M059J (cell line): ENCODE data around the gene CCDC89. TPM values are rescaled to one million over a fixed set of nuclear protein-coding genes. Genes with fewer than 3 reads are reported as not detected.

Experiments
- DNase-seq: peaks from one replicate; pipeline ENCODE4 v3.0.0-alpha.2; 2012; ENCODE audit warnings: low read depth
- total RNA-seq: library from RNA; depleted of rRNA; stranded (reverse); fragments of >200 nt; shearing (Covaris generic); gene quantifications from 2 replicates; pipeline ENCODE4 v1.2.3, GENCODE V29; 2014; rRNA removed

CCDC89 gene
- 0.37 and 3.0 TPM in 2 replicates for total RNA-seq

DNA sequence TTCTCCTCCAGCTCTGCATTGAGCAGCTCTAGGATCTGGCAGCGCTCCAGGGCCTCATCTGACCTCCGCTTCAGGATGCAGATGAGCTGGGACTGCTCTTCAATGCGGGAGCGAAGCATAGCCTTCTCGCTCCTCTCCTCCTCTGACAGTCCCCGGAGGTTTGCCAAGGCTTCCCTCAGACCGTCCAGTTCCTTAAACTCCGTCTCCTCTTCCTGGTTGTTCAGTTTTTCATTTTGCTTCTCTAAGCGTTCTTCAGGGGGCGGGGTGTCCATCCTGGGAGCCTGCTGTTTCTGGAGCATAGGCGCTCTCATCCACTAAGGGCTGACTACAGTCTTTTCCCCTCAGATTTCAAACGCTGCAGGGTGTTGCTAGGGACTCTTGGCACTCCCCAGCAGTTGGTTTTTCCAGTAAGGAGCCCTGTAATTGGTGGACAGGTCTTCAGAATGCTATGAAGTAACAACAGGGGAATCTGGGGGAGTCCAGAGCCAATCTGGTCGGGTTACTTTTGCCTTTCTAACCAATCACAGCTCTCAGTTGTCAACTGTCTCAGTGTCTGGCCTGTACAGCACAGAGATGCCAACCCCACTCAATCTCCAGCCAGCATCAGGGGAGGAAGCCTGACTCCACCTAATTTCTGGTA, at the start of gene CCDC89:
Gene CCDC89, minus strand, starts transcription at position 376 of the 640 bp plus-strand sequence. Its CDS starts 65 bp downstream, at position 311.
- DNase-seq, result peak; percentile 99

DNA sequence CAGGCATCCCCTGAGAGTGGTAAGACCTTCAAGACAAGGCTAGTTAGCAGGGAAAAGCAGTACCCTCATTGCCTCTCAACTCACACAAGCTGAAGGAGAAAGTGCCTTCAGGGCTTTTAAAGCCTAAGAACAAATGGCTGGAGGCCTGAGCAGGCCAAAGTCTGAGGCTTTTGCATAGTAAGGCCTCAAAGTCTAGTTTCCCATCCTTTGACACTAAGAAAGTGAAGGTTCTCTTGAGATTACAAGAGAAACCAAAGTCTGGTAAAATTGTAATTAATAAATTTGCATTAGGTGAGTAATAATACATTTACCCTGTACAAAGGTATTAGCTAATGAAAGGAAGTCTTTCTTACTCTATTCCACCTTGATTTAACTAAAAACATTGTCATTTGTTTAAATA, 47.0 kb upstream of the CCDC89 start:
- no peak for DNase-seq

DNA sequence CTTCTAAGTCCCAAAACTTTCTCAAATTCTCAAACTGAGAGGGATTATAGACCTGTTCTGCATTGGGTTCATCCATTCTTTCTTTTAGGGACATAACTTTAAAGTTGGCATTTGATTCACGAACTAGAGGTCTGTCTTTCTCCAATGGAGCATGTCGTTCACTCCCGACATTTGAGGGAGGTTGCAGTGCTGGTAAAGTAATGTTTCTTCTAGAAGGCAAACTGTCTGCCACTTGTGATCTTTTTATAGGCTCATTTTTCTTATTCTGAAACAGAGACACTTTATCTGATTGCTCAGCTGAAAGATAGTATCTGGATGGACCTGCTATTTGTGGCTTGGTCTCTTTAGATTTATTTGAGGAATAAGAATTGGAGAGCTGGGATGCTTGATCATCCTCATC, 40.4 kb upstream of the CCDC89 start:
- no peak for DNase-seq

DNA sequence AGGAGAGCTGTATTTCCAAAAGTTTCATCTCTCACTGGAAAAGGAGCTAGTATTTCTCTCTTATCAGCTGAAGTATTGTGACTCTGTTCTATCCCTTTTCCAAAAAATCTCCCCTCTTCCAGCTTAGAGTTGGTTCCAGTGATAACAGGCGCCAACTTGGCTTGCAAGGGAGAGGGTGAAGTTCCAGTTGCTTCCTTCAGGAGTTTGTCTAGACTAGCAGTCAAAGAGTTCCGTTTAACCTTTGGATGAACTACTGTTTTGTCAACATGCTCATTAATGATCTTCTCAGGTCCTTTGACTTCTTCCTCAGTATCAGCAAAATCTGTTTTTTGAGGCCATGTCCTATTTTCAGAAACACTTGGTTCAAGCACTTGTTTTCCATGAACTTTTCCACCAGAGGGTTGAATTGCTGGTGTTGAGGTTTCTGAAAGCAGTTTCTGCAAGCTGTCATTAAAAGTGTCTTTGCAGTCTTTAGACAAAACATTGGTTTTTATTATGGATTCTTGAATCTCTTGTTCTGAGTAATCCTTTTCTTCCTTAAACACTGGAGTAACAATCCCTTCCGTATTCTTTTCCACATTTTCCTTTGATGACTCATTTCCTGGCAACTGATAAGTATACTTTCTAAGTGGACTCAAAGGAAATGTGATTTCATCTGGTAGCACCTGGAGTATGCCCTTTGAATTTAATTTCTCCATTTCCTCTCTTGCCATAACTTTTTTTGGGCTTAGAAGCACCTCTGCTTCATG, 39.7 kb upstream of the CCDC89 start:
- peak; percentile 98 for DNase-seq

DNA sequence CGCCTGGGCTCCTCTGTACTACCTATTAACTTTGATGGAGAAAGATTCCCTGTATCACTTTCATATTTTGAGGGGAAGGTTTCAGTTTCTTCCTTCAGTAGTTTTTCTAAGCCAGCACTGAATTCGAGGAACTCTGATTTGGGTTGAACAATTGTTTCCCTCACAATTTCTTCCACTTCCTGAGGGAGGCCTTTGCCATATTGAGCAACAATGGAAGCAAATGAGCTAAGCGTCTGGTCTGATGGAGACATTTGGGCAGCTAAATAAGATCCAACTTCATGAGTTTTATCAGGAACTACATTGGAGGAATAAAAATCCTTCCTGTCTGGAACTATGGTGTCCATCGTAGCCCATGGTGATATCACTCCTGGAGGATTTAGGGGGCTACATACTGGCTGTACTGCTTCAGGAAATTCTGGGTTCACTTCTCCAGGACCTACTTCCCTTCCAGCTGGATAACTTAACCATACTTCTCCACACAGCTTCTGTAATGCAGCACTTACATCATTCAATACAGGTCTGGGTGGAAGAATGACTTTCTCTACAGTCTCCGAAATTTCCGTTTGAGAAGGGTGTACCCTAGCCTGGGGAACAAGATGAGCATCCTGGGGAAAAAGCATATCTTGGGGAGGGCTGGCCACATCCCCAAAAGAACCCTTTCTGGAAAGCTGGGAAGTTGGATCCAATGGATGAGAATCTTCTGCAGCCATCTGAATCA, 38.9 kb upstream of the CCDC89 start:
- DNase-seq, result no peak

DNA sequence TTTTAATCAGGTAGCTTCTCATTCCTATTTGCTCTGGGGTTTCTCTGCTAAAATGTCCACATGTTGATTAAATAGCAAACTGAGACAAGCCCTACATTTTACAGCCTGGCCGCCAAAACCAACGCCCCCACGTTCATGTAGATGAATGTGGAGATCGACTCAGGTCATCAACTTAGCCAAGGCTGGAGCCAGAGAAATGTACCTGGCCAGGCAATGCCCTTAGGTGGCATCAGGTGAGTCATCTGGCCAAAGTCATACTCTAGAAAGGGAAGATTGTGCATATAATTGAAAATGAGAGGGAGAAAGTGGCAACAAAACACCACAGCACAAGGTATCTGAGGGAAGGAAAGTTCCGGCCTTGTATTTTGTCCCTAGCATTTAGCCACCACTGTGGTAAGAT, 37.1 kb upstream of the CCDC89 start:
- DNase-seq, result no peak

DNA sequence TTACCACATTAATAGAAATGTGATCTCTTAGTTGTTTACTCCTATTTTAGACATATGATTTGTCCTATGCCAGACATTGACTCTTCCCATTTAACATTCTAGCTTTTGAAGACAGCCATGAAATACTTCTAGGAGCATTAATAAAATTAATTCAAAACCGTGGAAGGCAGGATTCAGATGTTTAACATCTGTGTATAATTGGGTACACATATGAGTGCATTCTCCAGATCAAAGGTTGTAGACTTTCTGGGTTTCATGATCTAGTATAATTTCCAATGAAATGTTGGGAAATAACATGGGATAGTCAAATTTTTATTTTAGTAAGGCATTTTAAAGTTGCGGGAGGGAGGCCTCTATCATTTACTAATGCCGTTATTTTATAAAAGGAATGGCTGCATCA, 35.2 kb upstream of the CCDC89 start:
- no peak for DNase-seq

DNA sequence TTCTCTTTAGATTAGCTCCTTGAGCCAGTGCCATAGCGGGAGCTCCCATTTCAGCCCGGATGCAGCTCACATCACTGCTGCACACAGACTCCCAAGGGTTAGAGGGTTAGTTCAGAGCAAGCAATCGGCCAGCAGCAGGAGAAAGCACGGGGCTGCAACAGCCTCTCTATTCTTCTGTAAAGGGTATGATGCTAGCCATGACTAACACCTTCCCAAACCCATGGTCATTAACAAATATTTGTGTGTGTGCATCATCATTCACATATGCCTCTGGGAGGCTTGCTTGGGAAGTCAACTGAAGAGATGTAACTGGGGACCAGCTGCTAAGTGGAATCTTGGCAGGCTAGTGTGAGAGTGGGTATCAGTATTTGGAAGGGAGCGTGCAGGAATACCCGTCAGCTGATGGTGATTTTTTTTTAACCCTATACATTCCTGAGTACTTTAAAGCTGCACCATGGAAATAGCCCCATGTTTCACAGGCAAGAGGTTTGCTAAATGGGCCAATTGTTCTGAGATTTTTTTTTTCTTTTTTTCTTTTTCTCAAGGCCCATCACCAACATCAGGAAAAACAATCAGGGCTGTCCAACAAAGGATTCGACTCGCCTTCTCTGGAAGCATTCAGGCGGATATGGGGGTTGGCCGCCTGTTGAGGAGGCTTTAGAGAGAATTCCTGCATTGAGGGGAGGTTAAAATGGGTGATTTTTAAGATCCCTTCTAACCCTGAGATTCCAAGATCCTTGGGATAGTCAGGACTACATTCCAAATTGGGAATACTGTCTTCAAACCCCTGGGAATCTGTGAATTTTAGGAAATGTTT, 33.2 kb upstream of the CCDC89 start:
- peak; percentile 98 for DNase-seq

DNA sequence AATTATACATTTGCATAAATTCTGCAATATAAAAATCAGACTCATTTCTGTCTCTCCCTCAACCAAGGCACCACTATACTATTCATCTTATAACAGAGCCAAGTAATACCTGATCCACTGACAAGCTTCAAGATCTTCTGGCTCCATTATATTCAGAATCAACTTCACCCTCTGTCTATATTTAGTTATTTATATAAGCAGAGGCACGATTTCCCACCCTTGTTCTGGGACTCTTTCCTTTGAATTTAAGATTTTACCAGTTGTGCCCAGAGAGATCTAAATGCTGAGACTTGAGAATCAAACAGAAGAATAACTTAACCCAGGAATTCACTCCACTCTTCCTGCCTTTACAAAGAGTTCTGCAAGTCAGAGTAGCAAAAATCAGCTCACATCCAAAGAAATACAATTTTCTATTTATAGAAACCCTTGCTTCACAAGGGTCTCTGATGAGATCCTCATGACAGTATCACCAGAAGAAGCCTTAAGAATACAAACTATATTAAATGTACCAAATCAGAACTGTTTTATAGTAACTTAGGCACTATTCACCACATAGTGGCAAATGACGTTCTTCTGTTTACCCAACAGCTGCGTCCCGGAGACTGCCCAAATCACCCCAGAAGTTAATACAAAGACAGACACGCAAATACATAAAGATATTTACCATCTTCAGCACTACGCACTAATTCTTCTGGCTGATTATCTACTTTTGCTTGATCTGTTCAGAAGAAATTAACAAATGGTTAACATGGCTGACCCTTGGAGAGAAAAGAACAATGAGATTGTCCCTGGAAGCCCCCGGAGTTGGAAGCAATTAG, 32.3 kb upstream of the CCDC89 start:
- no peak for DNase-seq

DNA sequence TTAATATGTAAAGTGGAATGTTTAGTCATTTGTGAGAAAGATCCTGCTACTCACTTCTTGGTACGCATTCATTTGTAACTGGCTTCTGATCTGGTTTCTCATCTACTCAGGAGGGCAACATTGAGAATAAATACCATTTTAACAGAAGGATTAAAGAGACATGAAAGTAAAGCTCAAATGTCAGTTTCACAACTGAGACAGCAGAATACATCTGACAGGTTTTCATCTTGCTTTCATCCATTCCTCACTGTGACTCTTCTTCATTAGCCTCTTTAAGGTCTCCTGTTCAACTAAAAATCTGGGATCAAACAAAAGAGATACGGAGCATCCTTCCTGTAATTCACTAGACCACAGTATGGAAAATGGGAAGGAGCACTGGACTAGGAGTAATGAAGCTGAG, 31.4 kb upstream of the CCDC89 start:
- no peak for DNase-seq

DNA sequence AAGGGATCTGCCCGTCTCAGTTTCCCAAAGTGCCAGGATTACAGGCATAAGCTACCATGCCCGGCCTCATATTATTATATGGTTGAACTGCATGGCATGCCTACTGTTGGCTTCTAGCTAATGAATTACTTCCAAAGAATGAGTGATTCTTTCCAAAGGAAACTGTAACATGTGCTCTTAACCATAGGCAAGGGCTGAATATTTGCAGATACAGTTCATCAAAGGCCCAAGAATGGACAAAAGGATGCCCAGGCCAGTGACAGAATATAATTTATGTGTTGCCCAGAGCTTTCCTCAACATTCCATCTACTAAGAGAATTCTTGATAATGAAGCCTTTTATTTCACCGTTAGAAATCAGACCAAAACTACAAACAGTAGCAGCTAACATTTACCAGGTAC, 27.0 kb upstream of the CCDC89 start:
- DNase-seq, result no peak

DNA sequence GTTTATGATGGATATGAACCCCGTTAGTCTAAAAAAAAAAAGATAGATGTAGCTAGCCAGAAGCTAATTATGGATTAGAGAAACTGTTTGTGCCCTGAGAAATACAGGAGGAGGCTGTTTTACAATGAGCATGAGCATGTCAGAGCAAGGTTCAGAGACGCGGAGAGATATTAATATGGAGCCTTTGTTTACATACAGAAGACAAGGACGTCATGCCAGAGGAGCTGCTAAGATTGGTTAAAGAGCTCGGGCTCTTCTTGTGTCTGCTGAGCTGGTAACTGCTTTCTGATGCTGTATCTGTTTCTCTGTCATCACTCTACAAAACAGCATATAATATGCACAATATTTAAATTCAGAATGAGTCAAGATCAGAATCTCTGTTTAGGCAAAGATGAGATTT, 24.9 kb upstream of the CCDC89 start:
- no peak for DNase-seq

DNA sequence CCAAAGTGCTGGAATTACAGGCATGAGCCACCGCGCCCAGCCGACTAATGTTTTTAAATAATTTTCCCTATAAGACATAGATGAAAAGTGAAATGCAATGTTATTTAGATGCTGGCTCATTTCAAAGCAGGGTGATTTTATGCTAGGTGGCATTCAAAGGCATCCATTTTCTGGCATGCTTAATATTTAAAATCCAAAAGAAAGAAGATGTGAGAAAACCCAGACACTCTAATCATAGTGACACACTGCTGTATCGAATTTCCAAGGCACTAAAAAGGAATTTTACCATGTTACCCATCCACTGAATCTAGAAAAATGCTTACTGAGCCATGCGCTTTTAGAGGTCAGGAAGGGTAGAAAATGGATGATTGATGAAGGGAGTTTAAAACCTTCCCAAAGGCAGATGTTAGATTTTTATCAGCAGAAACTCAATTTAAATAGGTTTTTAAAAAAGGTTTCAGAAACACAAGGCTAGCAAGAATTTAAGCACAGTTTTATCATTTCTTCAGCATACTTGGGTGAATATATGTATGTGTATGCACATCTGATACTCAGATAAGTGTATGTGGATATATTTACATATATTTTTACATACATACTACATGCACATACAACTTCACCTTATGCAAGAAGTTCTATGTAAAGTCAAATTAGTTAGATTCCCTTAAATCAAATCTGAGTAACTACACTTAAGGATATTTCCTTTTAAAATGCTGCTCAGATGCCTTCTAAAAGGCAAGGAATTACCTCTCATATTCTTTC, 24.1 kb upstream of the CCDC89 start:
- DNase-seq, result no peak

DNA sequence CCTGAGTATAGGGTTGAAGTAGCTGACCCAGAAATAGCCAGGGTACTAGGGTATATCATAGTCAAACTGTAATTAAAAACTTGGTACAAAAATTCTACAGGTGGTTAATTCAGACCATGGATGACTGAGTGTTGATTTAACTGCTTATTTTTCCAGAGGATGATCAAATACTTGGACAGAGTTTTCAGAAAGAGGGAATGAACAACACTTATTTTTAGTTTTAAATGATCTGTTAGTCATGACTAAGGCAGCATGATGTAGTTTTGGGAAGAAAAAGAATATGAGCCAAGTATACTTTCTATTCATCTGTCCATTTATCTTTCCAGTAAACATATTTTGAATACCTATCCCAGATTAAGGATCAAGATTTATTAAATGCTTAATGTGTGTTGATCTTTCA, 19.8 kb upstream of the CCDC89 start:
- no peak for DNase-seq

DNA sequence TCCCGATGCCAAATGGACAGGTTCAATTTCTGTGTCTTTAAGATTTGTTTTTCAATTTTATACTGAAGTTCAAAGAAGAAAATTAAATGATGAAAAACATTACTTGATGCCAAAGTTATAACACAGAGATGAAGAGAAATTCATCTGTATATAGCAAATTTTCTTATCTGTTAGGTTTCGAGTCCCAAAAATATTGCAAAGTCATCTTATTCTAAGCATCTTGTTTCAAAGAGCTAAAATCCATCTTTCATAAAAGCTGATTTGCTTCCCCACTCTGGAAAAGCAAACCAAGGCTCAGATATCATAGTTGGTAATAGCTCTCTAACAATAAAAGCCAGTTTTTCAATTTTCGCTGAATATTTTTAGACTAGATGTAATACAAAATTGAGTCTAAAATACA, 19.0 kb upstream of the CCDC89 start:
- DNase-seq, result no peak

DNA sequence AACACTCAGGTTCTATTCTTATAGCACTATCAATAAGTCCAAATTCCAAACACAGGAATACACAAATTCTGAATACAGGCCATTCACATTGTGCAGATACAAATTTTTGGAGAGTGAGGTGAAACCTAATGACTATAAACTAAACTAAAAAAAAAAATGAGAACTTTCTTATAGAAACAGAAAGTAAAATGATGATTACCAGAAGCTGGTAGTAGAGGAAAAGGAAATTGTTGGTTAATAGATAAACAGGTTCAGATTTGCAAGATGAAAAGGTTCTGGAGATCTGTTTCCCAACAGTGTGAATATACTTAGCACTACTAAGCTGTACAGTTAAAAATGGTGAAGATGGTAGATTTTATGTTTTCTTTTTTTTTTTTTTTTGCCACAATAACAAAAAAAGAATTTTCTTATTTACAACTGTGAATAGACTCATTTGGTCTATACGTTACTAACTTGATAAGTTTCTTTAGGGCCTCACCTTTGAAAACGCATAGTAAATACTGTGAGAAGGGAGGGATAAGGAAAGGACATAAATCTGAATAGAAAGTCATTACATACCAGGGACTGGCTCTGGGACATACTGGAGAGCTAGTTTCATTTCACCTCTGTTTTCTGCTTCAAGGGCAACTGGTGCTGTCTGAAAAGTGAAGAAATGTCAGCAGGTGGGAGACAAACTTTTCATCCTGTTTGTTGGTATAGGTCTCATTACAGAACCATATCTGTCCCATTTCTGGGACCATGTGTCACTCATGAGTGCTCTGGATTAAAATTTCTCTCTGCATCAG, 14.2 kb upstream of the CCDC89 start:
- DNase-seq, result no peak

DNA sequence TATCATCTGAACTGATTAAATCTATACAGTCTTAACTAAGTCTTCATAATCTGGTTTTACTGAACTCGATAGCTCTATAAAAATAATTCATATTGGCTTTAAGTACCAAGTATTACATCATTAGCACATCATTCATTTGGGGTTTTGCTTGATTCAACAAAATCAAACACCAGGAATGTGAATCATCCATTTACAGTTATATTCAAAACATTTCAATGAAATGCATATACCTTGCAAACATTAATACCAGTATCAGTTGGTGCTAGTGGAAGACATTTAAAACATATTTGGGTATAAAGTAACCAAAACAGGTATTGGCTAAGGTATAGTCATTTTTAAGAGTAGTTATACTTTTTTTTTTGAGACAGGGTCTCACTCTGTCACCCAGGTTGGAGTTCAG, 12.2 kb upstream of the CCDC89 start:
- DNase-seq, result no peak

DNA sequence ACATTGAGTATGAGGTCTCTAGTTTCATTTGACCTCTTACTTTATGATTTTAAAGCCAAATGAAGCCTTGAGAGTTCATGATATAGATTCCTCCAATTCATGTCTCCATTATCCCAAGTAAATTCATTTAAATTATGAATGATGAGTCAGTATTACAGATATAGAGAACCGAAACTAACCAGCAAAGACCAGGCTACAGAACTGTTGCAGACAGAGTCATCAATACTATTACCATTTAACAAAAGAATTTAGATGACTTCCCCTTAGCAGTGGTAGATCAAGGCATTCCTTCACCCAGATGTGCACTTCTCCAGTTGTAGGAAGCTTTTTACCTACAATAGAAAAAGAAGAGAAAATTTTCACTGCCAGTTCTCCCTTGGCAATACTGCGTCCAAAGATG, 11.8 kb upstream of the CCDC89 start:
- DNase-seq, result no peak

DNA sequence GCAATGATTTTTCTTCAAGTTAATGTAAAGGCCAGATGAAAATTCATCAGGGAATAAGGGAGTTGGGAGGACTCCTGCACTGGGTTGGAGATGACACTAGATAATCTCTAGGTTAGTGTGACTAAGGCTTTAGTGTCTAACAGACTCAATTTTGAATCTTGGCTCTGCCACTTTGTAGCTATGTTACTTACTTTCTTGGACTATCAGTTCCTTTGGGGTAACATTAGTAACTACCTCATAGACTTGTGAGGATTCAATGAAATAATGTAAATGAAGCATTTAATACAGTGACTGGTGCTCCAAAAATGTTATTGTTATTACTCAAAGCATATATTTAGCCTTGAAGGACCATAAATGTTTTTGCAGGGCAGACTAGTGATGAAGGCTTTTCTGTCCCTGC, 9.6 kb upstream of the CCDC89 start:
- no peak for DNase-seq
